DOHH2 (cell line): ENCODE measurements around the gene CUBN.

ENCODE experiments used
- H3F3A ChIP-seq: fragments of 200-600 bp; sonication (generic), shearing (Covaris generic); 2 replicates; pipeline ENCODE4 v1.6.0; 2016; ENCODE audit warnings: antibody characterized with exemption, mild to moderate bottlenecking; ENCODE audit not compliant: control insufficient read depth, insufficient read depth
- H3K27ac ChIP-seq: fragments of 200-600 bp; sonication (generic); 2 replicates; pipeline ENCODE4 v1.5.1; 2014; ENCODE audit warnings: low read depth, mild to moderate bottlenecking, low read length, moderate library complexity
- H3K27me3 ChIP-seq: fragments of 200-600 bp; sonication (generic); 2 replicates; pipeline ENCODE4 v1.6.1; 2014; ENCODE audit warnings: mild to moderate bottlenecking, low read length, mixed read lengths; ENCODE audit not compliant: control insufficient read depth
- H3K36me3 ChIP-seq: fragments of 200-600 bp; sonication (generic); 2 replicates; pipeline ENCODE4 v1.6.1; 2014; ENCODE audit warnings: mild to moderate bottlenecking, low read length, moderate library complexity, mixed read lengths; ENCODE audit not compliant: control insufficient read depth
- H3K4me1 ChIP-seq: fragments of 200-600 bp; sonication (generic); 2 replicates; pipeline ENCODE4 v1.6.1; 2014; ENCODE audit warnings: mild to moderate bottlenecking, low read length, mixed read lengths; ENCODE audit not compliant: control insufficient read depth
- H3K4me2 ChIP-seq: fragments of 200-600 bp; sonication (generic); 2 replicates; pipeline ENCODE4 v1.6.0; 2014; ENCODE audit warnings: mild to moderate bottlenecking, low read length, moderate library complexity
- H3K4me3 ChIP-seq: fragments of 200-600 bp; sonication (generic); 2 replicates; pipeline ENCODE4 v1.5.1; 2014; ENCODE audit warnings: mild to moderate bottlenecking, low read length, mixed read lengths
- H3K79me2 ChIP-seq: fragments of 200-600 bp; sonication (generic); 2 replicates; pipeline ENCODE4 v1.6.1; 2014; ENCODE audit warnings: mild to moderate bottlenecking, low read length, mixed read lengths; ENCODE audit not compliant: control insufficient read depth
- H3K9me2 ChIP-seq: fragments of 200-600 bp; sonication (generic); replicated peaks from 2 replicates; pipeline ENCODE4 v1.6.1; 2014; ENCODE audit warnings: mild to moderate bottlenecking, low read length, mixed read lengths; ENCODE audit not compliant: control insufficient read depth
- H3K9me3 ChIP-seq: fragments of 200-600 bp; sonication (generic); 2 replicates; pipeline ENCODE4 v1.6.1; 2014; ENCODE audit warnings: antibody characterized with exemption, low read length, mixed read lengths; ENCODE audit not compliant: control insufficient read depth, insufficient read depth
- H4K20me1 ChIP-seq: fragments of 200-600 bp; sonication (generic); 2 replicates; pipeline ENCODE4 v1.6.0; 2014; ENCODE audit warnings: low read depth, mild to moderate bottlenecking, antibody characterized with exemption, low read length, moderate library complexity; ENCODE audit not compliant: control insufficient read depth, insufficient read depth
- CTCF ChIP-seq: fragments of 200-600 bp; sonication (generic); IDR thresholded peaks from one replicate; pipeline ENCODE4 v1.5.1; 2014; ENCODE audit warnings: antibody characterized with exemption, mild to moderate bottlenecking, low read depth, low read length; ENCODE audit not compliant: poor library complexity, severe bottlenecking
- EZH2phosphoT487 ChIP-seq: fragments of 200-600 bp; sonication (generic); IDR thresholded peaks from 2 replicates; pipeline ENCODE4 v1.6.1; 2017; ENCODE audit warnings: borderline replicate concordance, mild to moderate bottlenecking, antibody characterized with exemption, low read length, moderate library complexity, mixed read lengths

The CUBN gene

GRCh38 chr10:16814012-16814411 lies 315.6 kb downstream of the CUBN start:
- peaks cover 17% of the 10 kb centered on the region for H3K4me1 ChIP-seq
- no peaks in the 10 kb centered on the region for H3K36me3 ChIP-seq
- H3K27me3 ChIP-seq: no peaks in the 10 kb centered on the region
- H4K20me1 ChIP-seq: no peaks in the 10 kb centered on the region
- H3K4me3 ChIP-seq: no peak overlapping the region
- H3K79me2 ChIP-seq: peaks cover 65% of the 10 kb centered on the region
- H3F3A ChIP-seq: no peaks in the 10 kb centered on the region
- H3K4me2 ChIP-seq: no peak overlapping the region
- TF ChIP-seq EZH2phosphoT487 (no peak), CTCF (no peak)
- H3K27ac ChIP-seq: no peak overlapping the region
- no peaks in the 10 kb centered on the region for H3K9me3 ChIP-seq
- no peaks in the 10 kb centered on the region for H3K9me2 ChIP-seq

- no peak overlapping the region for H3K4me2 ChIP-seq
- H3K36me3 ChIP-seq: no peaks in the 10 kb centered on the region
- no peaks in the 10 kb centered on the region for H4K20me1 ChIP-seq
- no peak overlapping the region for H3K4me3 ChIP-seq
- H3K27ac ChIP-seq: no peak overlapping the region
- no peaks in the 10 kb centered on the region for H3F3A ChIP-seq
- H3K79me2 ChIP-seq: peaks cover 71% of the 10 kb centered on the region
- no peak for TF ChIP-seq CTCF
- no peak for TF ChIP-seq EZH2phosphoT487
- peaks cover 10% of the 10 kb centered on the region for H3K4me1 ChIP-seq
- no peaks in the 10 kb centered on the region for H3K9me3 ChIP-seq
- no peaks in the 10 kb centered on the region for H3K9me2 ChIP-seq
- no peaks in the 10 kb centered on the region for H3K27me3 ChIP-seq
Observed at GRCh38 chr10:16812676-16813075, 316.9 kb downstream of the CUBN start.

GRCh38 chr10:16811765-16812164 lies 317.8 kb downstream of the CUBN start:
- no peak for TF ChIP-seq CTCF
- no peak for TF ChIP-seq EZH2phosphoT487
- H3K4me3 ChIP-seq: no peak overlapping the region
- H3K4me1 ChIP-seq: peaks cover 10% of the 10 kb centered on the region
- H3K27me3 ChIP-seq: no peaks in the 10 kb centered on the region
- peaks cover 77% of the 10 kb centered on the region for H3K79me2 ChIP-seq
- no peaks in the 10 kb centered on the region for H3F3A ChIP-seq
- H3K27ac ChIP-seq: no peak overlapping the region
- H3K36me3 ChIP-seq: no peaks in the 10 kb centered on the region
- H3K9me2 ChIP-seq: no peaks in the 10 kb centered on the region
- H3K4me2 ChIP-seq: no peak overlapping the region
- H4K20me1 ChIP-seq: no peaks in the 10 kb centered on the region
- H3K9me3 ChIP-seq: no peaks in the 10 kb centered on the region

- no peak for TF ChIP-seq EZH2phosphoT487
- no peak overlapping the region for H3K27ac ChIP-seq
- H3K4me1 ChIP-seq: peaks cover 5% of the 10 kb centered on the region
- H3K4me3 ChIP-seq: no peak overlapping the region
- H3K9me2 ChIP-seq: no peaks in the 10 kb centered on the region
- H3K36me3 ChIP-seq: no peaks in the 10 kb centered on the region
- no peaks in the 10 kb centered on the region for H3K27me3 ChIP-seq
- no peaks in the 10 kb centered on the region for H4K20me1 ChIP-seq
- H3K4me2 ChIP-seq: no peak overlapping the region
- no peaks in the 10 kb centered on the region for H3K9me3 ChIP-seq
- H3K79me2 ChIP-seq: peaks cover 76% of the 10 kb centered on the region
- no peaks in the 10 kb centered on the region for H3F3A ChIP-seq
Observed at GRCh38 chr10:16811292-16811691, 318.3 kb downstream of the CUBN start.
